Fibroblast of villous mesenchyme (primary cell): Measurements from ENCODE around the gene ZNF761. TPM values are rescaled to one million over a fixed set of nuclear protein-coding genes. Genes with fewer than 3 reads are reported as not detected.

Experiments
- DNase-seq: peaks from one replicate; pipeline ENCODE4 v3.0.0-alpha.2; 2010; ENCODE audit warnings: low read depth
- H3K4me3 ChIP-seq: 2 replicates; pipeline ENCODE4 v1.5.1; 2011; ENCODE audit warnings: low read depth, mild to moderate bottlenecking, low read length
- CTCF ChIP-seq: IDR thresholded peaks from 2 replicates; pipeline ENCODE4 v1.5.1; 2012; ENCODE audit warnings: low read depth, mild to moderate bottlenecking, low read length; ENCODE audit not compliant: insufficient read depth
- small RNA-seq: library from RNA; depleted of rRNA; stranded (forward); fragments of <200 nt; gene quantifications from one replicate; pipeline ENCODE3, GENCODE V24; 2012
- total RNA-seq: library from RNA; depleted of rRNA; stranded (reverse); fragments of >200 nt; gene quantifications from 2 replicates; pipeline ENCODE4 v1.2.3, GENCODE V29; 2012

The ZNF761 gene
- total RNA-seq, 1 donor: 13.8 TPM

DNA sequence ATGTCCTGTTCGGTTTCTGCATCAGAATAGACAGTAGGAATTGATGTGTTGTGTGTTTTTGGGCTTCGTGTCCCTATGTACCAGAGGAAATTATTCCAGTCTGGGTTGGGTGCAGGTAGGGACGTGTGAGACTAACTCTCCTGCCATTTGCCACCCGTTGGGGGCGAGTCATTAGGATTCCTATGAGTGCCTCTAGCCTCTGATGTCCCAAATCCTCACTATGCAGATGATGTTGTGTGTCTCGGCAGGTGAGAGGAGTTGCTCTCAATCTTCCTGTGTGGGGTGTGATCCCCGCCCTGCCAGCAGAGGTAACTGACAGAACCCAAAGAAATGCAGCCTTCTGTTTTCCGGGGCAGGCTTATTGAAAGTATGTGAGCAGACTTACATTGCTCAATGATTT is 74.9 kb downstream of the ZNF761 start:
- DNase-seq: no peak
- TF ChIP-seq CTCF: no peak
- no peak overlapping the region for H3K4me3 ChIP-seq

Small RNA genes within 50 kb of the gene (small RNA-seq; reads per million reads assigned to genes)
- not detected for gene RPL39P36

Other genes with a start within 250 kb of the ZNF761 start
- gene ZNF665, start 238.6 kb upstream of the ZNF761 start, total RNA-seq: 0.32 and 0.86 TPM in 2 replicates
- 9.3 and 16.4 TPM in 2 replicates for gene ZNF677, start 177.1 kb upstream of the ZNF761 start, total RNA-seq
- gene VN1R2, start 173.7 kb upstream of the ZNF761 start, total RNA-seq: under 0.01 TPM in 1 of 2 replicates, not detected in the other
- not detected in 2 replicates for gene VN1R4, start 164.3 kb upstream of the ZNF761 start, total RNA-seq
- gene ZNF845, start 98.2 kb upstream of the ZNF761 start, total RNA-seq: 5.5 and 9.5 TPM in 2 replicates
- gene ZNF525, start 66.3 kb upstream of the ZNF761 start, total RNA-seq: 1.7 and 2.6 TPM in 2 replicates
- gene ZNF765, start 36.8 kb upstream of the ZNF761 start, total RNA-seq: 9.7 and 14.2 TPM in 2 replicates
- gene ZNF813, start 35.7 kb downstream of the ZNF761 start, total RNA-seq: 1.9 and 3.0 TPM in 2 replicates
- 9.0 and 13.4 TPM in 2 replicates for gene ZNF331, start 106.2 kb downstream of the ZNF761 start, total RNA-seq
- gene DPRX, start 200.0 kb downstream of the ZNF761 start, total RNA-seq: not detected in 2 replicates